Mesenchymal stem cell (in vitro differentiated cells and primary cell): ENCODE data around the gene ERBB4.

Experiments
- DNase-seq: peaks from one replicate; pipeline ENCODE4 v3.0.0-alpha.2; 2013
- H2AFZ ChIP-seq: one replicate; pipeline ENCODE4 v1.6.1; 2013; ENCODE audit warnings: low read depth, mild to moderate bottlenecking, control low read depth, inconsistent platforms, low read length, moderate library complexity
- H2AK5ac ChIP-seq: 2 replicates; pipeline ENCODE4 v1.6.1; 2013; ENCODE audit warnings: low read length, moderate library complexity, mild to moderate bottlenecking, inconsistent platforms; ENCODE audit not compliant: severe bottlenecking
- H2BK120ac ChIP-seq: one replicate; pipeline ENCODE4 v1.6.1; 2013; ENCODE audit warnings: low read depth, mild to moderate bottlenecking, inconsistent platforms, low read length, moderate library complexity
- H2BK12ac ChIP-seq, 2 experiments: one replicate each; pipeline ENCODE4 v1.6.1; 2013; ENCODE audit warnings: inconsistent platforms in 2 of 2, low read length in 2 of 2, mild to moderate bottlenecking in 2 of 2, moderate library complexity in 2 of 2, control low read depth in 1 of 2
- H2BK15ac ChIP-seq: one replicate; pipeline ENCODE4 v1.6.1; 2013; ENCODE audit warnings: mild to moderate bottlenecking, low read depth, inconsistent platforms; ENCODE audit not compliant: poor library complexity, severe bottlenecking
- H2BK5ac ChIP-seq: 2 replicates; pipeline ENCODE4 v1.6.1; 2013; ENCODE audit warnings: low read depth, mild to moderate bottlenecking, low read length, control low read depth, inconsistent platforms; ENCODE audit not compliant: poor library complexity, severe bottlenecking
- H3K14ac ChIP-seq, 2 experiments: one replicate each; pipeline ENCODE4 v1.6.1; 2013; ENCODE audit warnings: inconsistent platforms in 2 of 2, low read length in 2 of 2, control low read depth in 1 of 2, mild to moderate bottlenecking in 1 of 2, moderate library complexity in 1 of 2
- H3K18ac ChIP-seq, 2 experiments: one replicate each; pipeline ENCODE4 v1.6.1; 2013; ENCODE audit warnings: inconsistent platforms in 2 of 2, low read length in 2 of 2, control low read depth in 1 of 2, low read depth in 1 of 2, mild to moderate bottlenecking in 1 of 2
- H3K23ac ChIP-seq, 2 experiments: one replicate each; pipeline ENCODE4 v1.6.1; 2013; ENCODE audit warnings: inconsistent platforms in 2 of 2, low read length in 2 of 2, mild to moderate bottlenecking in 2 of 2, moderate library complexity in 2 of 2, control low read depth in 1 of 2
- H3K27ac ChIP-seq: 2 replicates; pipeline ENCODE4 v1.5.1; 2013; ENCODE audit warnings: mild to moderate bottlenecking, moderate library complexity, low read length, control low read depth, inconsistent platforms; ENCODE audit not compliant: poor library complexity, severe bottlenecking
- H3K27me3 ChIP-seq, 2 experiments: 2 replicates each; pipeline versions ENCODE4 v1.6.1 to v1.7.0; 2013; ENCODE audit warnings: low read length in 2 of 2, mild to moderate bottlenecking in 2 of 2, moderate library complexity in 2 of 2, control low read depth in 1 of 2, inconsistent platforms in 1 of 2; ENCODE audit not compliant: control insufficient read depth in 1 of 2, insufficient read depth in 1 of 2
- H3K36me3 ChIP-seq, 2 experiments: 2 replicates each; pipeline versions ENCODE4 v1.6.1 to v1.7.0; 2013; ENCODE audit warnings: low read length in 2 of 2, control low read depth in 1 of 2, inconsistent platforms in 1 of 2, low read depth in 1 of 2, mild to moderate bottlenecking in 1 of 2; ENCODE audit not compliant: insufficient read depth in 2 of 2, control insufficient read depth in 1 of 2
- H3K4ac ChIP-seq, 2 experiments: one replicate each; pipeline ENCODE4 v1.6.1; 2013; ENCODE audit warnings: inconsistent platforms in 2 of 2, low read length in 2 of 2, mild to moderate bottlenecking in 2 of 2, moderate library complexity in 2 of 2, control low read depth in 1 of 2, low read depth in 1 of 2
- H3K4me1 ChIP-seq: 2 replicates; pipeline ENCODE4 v1.6.1; 2013; ENCODE audit warnings: low read depth, low read length, control low read depth; ENCODE audit not compliant: control insufficient read depth, insufficient read depth
- H3K4me2 ChIP-seq: 2 replicates; pipeline ENCODE4 v1.6.1; 2013; ENCODE audit warnings: low read length, mild to moderate bottlenecking, inconsistent platforms; ENCODE audit not compliant: poor library complexity, severe bottlenecking
- H3K4me3 ChIP-seq, 2 experiments: 2 replicates each; pipeline versions ENCODE4 v1.5.1 to v1.7.0; 2013; ENCODE audit warnings: low read length in 2 of 2, mild to moderate bottlenecking in 2 of 2, control low read depth in 1 of 2, low read depth in 1 of 2; ENCODE audit not compliant: insufficient read depth in 1 of 2
- H3K79me1 ChIP-seq: replicated peaks from 2 replicates; pipeline ENCODE4 v1.6.1; 2013; ENCODE audit warnings: mild to moderate bottlenecking, control low read depth, low read length, inconsistent platforms; ENCODE audit not compliant: poor library complexity, severe bottlenecking
- H3K9ac ChIP-seq: 2 replicates; pipeline ENCODE4 v1.7.0; 2013; ENCODE audit warnings: mild to moderate bottlenecking, low read length, moderate library complexity
- H3K9me3 ChIP-seq: 2 replicates; pipeline ENCODE4 v1.7.0; 2013; ENCODE audit warnings: mild to moderate bottlenecking, low read length; ENCODE audit not compliant: control insufficient read depth
- H4K8ac ChIP-seq: one replicate; pipeline ENCODE4 v1.6.1; 2013; ENCODE audit warnings: inconsistent platforms, mild to moderate bottlenecking, low read length, moderate library complexity
- H4K91ac ChIP-seq: one replicate; pipeline ENCODE4 v1.6.1; 2013; ENCODE audit warnings: mild to moderate bottlenecking, low read length, inconsistent platforms
- WGBS: methylation state at CpG from one replicate; pipeline ENCODE4 v1.1.7; 2013; ENCODE audit warnings: mixed read lengths; 5-methylcytosine and 5-hydroxymethylcytosine counted together

Gene ERBB4

GRCh38 chr2:212416086-212416485 is 122.5 kb downstream of the ERBB4 start:
- Histone ChIP-seq H3K18ac (no peak overlapping the region), H3K36me3 (no peaks in the 10 kb centered on the region), H2BK12ac (no peak overlapping the region), H3K9ac (no peak overlapping the region), H2BK120ac (no peak overlapping the region), H4K91ac (no peak overlapping the region), H3K27ac (no peak overlapping the region), H3K14ac (no peak overlapping the region), H3K4me1 (no peaks in the 10 kb centered on the region), H2BK5ac (no peak overlapping the region), H2BK15ac (no peak overlapping the region), H3K4ac (no peak overlapping the region), H2AK5ac (no peak overlapping the region), H3K27me3 (no peaks in the 10 kb centered on the region), H3K9me3 (no peaks in the 10 kb centered on the region), H3K4me2 (no peak overlapping the region), H4K8ac (no peak overlapping the region), H3K23ac (no peak overlapping the region), H3K79me1 (no peaks in the 10 kb centered on the region), H3K4me3 (no peak overlapping the region), H2AFZ (no peak overlapping the region)
- no CpG with 5 or more reads among the region's 3 CpGs for WGBS
- no peak for DNase-seq

- no peak overlapping the region for H2BK120ac ChIP-seq
- no peak overlapping the region for H3K23ac ChIP-seq
- no peak overlapping the region for H4K8ac ChIP-seq
- H3K9ac ChIP-seq, result peak overlapping the region; percentile 57
- no peaks in the 10 kb centered on the region for H3K79me1 ChIP-seq
- H4K91ac ChIP-seq, result no peak overlapping the region
- H3K4ac ChIP-seq, result no peak overlapping the region
- no peak overlapping the region for H2BK5ac ChIP-seq
- peak overlapping the region in 1 of 2 experiments; percentile 56 for H3K4me3 ChIP-seq
- H2AFZ ChIP-seq, result no peak overlapping the region
- H3K9me3 ChIP-seq, result no peaks in the 10 kb centered on the region
- no peak overlapping the region for H3K27ac ChIP-seq
- H3K36me3 ChIP-seq, result no peaks in the 10 kb centered on the region
- DNase-seq, result no peak
- H3K18ac ChIP-seq, result no peak overlapping the region
- no peaks in the 10 kb centered on the region for H3K4me1 ChIP-seq
- no peak overlapping the region for H2BK12ac ChIP-seq
- no peaks in the 10 kb centered on the region for H3K27me3 ChIP-seq
- no peak overlapping the region for H2AK5ac ChIP-seq
- no peak overlapping the region for H3K4me2 ChIP-seq
- no peak overlapping the region for H3K14ac ChIP-seq
- 88% methylated on average over 4 of the region's 4 CpGs for WGBS
- H2BK15ac ChIP-seq, result no peak overlapping the region
These were observed 123.8 kb downstream of the ERBB4 start for GRCh38 chr2:212414767-212415211.

- WGBS, result no CpG with 5 or more reads among the region's 1 CpG
- H4K8ac ChIP-seq, result no peak overlapping the region
- no peak overlapping the region for H3K9ac ChIP-seq
- H3K36me3 ChIP-seq, result no peaks in the 10 kb centered on the region
- no peak overlapping the region for H3K4me3 ChIP-seq
- H2AK5ac ChIP-seq, result no peak overlapping the region
- H3K4me1 ChIP-seq, result no peaks in the 10 kb centered on the region
- no peak overlapping the region for H3K23ac ChIP-seq
- no peak overlapping the region for H2BK120ac ChIP-seq
- no peaks in the 10 kb centered on the region for H3K27me3 ChIP-seq
- H3K14ac ChIP-seq, result no peak overlapping the region
- no peak overlapping the region for H2BK5ac ChIP-seq
- H4K91ac ChIP-seq, result no peak overlapping the region
- DNase-seq, result no peak
- no peak overlapping the region for H2BK12ac ChIP-seq
- no peak overlapping the region for H2AFZ ChIP-seq
- H2BK15ac ChIP-seq, result no peak overlapping the region
- no peak overlapping the region for H3K4me2 ChIP-seq
- H3K4ac ChIP-seq, result no peak overlapping the region
- no peaks in the 10 kb centered on the region for H3K9me3 ChIP-seq
- no peak overlapping the region for H3K27ac ChIP-seq
- H3K18ac ChIP-seq, result no peak overlapping the region
- no peaks in the 10 kb centered on the region for H3K79me1 ChIP-seq
These were observed 129.0 kb downstream of the ERBB4 start for GRCh38 chr2:212409560-212409959.

- Histone ChIP-seq H3K27me3 (no peaks in the 10 kb centered on the region), H3K4me3 (no peak overlapping the region), H3K4me1 (no peaks in the 10 kb centered on the region), H3K4ac (no peak overlapping the region), H3K4me2 (no peak overlapping the region), H2BK120ac (no peak overlapping the region), H4K8ac (no peak overlapping the region), H3K9me3 (no peaks in the 10 kb centered on the region), H2BK15ac (no peak overlapping the region), H3K18ac (no peak overlapping the region), H3K14ac (no peak overlapping the region), H2AK5ac (no peak overlapping the region), H3K27ac (no peak overlapping the region), H3K79me1 (no peaks in the 10 kb centered on the region), H2BK12ac (no peak overlapping the region), H3K36me3 (no peaks in the 10 kb centered on the region), H3K23ac (no peak overlapping the region), H3K9ac (no peak overlapping the region), H2BK5ac (no peak overlapping the region), H4K91ac (no peak overlapping the region), H2AFZ (no peak overlapping the region)
- no peak for DNase-seq
- 85% methylated on average over 1 of the region's 4 CpGs for WGBS
These were observed 130.1 kb downstream of the ERBB4 start for GRCh38 chr2:212408524-212408923.
